GM18867 (cell line): ENCODE results near the gene ORM1.

Source experiments
- ATAC-seq: cut with Tn5 transposase; IDR thresholded peaks from one replicate; pipeline ENCODE4 v1.9.1; 2021; ENCODE audit warnings: mild to moderate bottlenecking, moderate library complexity; ENCODE audit not compliant: unreplicated experiment

The ORM1 gene

GRCh38 chr9:114375386-114376175 is 52.7 kb downstream of the ORM1 start:
- ATAC-seq = no peak
